Astrocyte of the spinal cord (primary cell): Measurements from ENCODE around the gene SLC49A3.

Experiments
- DNase-seq: peaks from one replicate; pipeline ENCODE4 v3.0.0; 2011; ENCODE audit warnings: low read depth, low spot score
- H3K4me3 ChIP-seq: 2 replicates; pipeline ENCODE4 v1.5.1; 2011; ENCODE audit warnings: low read depth, mild to moderate bottlenecking, low read length, moderate library complexity
- in situ Hi-C: cut with HindIII; loops from 2 replicates; pipeline ENCODE4 v1.10.0; 2017; ENCODE audit warnings: low sequenced_read_pairs
- TF ChIP-seq, protein P1 (sequence below): IDR thresholded peaks from 2 replicates; pipeline ENCODE4 v1.5.1; 2012; ENCODE audit warnings: low read depth, mild to moderate bottlenecking, low read length, inconsistent platforms

SLC49A3 gene

GRCh38 chr4:721261-722168 lies 32.6 kb upstream of the SLC49A3 start:
- in situ Hi-C loops: no loop called here
- H3K4me3 ChIP-seq: no peak overlapping the region
- DNase-seq: no peak
- TF ChIP-seq, protein P1, sequence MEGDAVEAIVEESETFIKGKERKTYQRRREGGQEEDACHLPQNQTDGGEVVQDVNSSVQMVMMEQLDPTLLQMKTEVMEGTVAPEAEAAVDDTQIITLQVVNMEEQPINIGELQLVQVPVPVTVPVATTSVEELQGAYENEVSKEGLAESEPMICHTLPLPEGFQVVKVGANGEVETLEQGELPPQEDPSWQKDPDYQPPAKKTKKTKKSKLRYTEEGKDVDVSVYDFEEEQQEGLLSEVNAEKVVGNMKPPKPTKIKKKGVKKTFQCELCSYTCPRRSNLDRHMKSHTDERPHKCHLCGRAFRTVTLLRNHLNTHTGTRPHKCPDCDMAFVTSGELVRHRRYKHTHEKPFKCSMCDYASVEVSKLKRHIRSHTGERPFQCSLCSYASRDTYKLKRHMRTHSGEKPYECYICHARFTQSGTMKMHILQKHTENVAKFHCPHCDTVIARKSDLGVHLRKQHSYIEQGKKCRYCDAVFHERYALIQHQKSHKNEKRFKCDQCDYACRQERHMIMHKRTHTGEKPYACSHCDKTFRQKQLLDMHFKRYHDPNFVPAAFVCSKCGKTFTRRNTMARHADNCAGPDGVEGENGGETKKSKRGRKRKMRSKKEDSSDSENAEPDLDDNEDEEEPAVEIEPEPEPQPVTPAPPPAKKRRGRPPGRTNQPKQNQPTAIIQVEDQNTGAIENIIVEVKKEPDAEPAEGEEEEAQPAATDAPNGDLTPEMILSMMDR: no peak

DNA sequence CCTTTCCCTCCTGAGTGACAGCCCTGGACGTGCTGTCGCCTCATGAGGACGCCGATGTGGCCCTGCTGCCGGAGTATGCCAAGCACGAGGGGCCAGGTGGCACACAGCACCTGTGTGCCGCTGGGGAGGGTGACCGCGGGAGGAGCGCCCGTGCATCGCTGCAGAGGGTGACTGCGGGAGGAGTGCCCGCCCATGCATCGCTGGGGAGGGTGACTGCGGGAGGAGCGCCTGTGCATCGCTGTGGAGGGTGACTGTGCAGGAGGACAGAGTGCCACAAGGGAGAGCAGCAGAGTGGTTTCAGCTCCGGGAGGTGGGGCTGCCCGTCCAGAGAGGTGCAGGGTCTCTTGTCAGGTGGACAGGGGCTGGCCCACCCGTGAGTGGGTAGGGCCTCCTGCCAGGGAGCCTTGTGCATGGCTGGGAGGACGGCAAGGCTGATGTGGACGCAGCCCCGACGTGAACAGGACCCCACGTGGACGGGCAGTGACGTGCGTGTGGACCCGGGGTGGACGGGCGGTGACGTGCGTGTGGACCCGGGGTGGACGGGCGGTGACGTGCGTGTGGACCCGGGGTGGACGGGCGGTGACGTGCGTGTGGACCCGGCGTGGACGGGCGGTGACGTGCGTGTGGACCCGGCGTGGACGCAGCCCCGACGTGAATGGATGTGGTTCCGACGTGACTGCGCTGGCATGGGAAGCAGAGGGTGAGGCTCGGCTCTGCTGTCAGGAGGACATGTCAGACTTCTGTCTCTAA lies 31.3 kb upstream of the SLC49A3 start:
- no peak overlapping the region for H3K4me3 ChIP-seq
- TF ChIP-seq, protein P1: no peak
- DNase-seq: no peak
- in situ Hi-C loops: no loop called here

DNA sequence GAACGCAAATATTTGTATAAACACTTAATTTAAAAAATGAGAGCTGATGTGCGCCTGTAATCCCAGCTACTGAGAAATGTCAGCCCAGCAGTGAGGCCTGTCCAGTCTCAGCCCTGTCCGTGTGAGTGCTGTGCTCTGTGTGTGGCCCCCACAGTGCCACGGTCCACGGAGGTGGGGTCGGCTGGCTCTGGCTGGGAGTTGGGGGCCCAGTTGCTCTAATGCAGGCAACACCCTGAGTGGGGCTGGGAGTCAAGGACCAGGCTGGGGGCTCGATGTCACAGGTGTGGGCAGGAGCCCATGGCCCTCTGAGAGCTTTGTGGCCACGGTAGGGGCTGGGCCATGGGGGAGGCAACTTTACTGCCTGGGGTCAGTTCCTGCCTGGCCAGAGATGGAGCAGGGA lies 29.5 kb upstream of the SLC49A3 start:
- TF ChIP-seq, protein P1: no peak
- no peak for DNase-seq
- in situ Hi-C loops: no loop called here
- no peak overlapping the region for H3K4me3 ChIP-seq

GRCh38 chr4:717601-718320 lies 28.8 kb upstream of the SLC49A3 start:
- H3K4me3 ChIP-seq: no peak overlapping the region
- TF ChIP-seq, protein P1: no peak
- no peak for DNase-seq
- in situ Hi-C loops: no loop called here

- in situ Hi-C loops: no loop called here
Observed at GRCh38 chr4:714087-714486, 25.1 kb upstream of the SLC49A3 start.

More at GRCh38 chr4:714087-714486, 25.1 kb upstream of the SLC49A3 start:
- no peak overlapping the region for H3K4me3 ChIP-seq
- DNase-seq: no peak
- TF ChIP-seq, protein P1: no peak
